ENCODE data around the gene BAIAP2. TPM values are rescaled to one million over a fixed set of nuclear protein-coding genes. Genes with fewer than 3 reads are reported as not detected.
A peak's percentile ranks its signal among the peaks of the same experiment; 100 is the strongest.

The BAIAP2 gene
- total and polyA plus RNA-seq, 2 donors (not counting 3 experiments of a cell fraction or from before 2014, with no cell fraction given) = 12.3 to 18.6 TPM

DNA sequence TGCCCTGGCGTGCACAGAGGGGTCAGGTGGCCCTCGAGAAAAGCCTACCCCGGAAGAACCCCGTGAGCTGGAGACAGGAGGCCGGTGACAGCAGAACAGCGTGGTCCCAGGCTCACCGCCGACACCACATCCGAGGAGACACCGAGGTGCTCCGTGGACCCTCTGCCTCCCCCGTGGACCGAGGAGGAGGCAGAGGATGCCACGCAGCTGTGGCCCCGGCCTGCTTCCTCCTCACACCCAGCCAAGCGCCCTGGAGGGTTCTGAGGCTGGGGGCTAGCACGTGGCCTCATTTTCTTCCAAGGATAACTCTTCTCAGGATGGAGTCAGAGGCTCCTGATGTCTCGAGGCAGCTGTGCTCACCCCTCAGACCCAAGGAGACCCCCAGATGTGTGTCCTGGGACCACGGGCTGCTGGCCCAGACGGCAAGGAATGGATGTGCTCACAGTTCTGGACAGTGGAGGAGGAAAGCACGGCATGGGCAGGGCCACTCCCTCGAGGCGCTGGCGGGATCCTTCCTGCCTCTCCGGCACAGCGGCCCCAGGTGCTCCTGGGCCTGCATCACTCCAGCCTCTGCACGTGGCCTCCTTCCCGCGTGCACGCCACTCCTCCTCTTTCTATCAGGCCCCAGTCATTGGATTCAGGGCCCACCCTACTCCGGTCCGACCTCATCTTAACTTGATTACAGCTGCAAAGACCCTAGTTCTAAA is 125.9 kb downstream of the BAIAP2 start:
- BruUV-seq (replicated peaks) = no TSS peak
- Histone ChIP-seq H3K4me1 (ENCODE audit: control insufficient read depth, extremely low read depth, insufficient read depth, low read length) (peaks cover 4% of the 10 kb centered on the region), H3K4me2 (ENCODE audit: insufficient read depth, low read length) (no peak overlapping the region), H3K79me2 (ENCODE audit: control insufficient read depth, insufficient read depth, low read length) (no peaks in the 10 kb centered on the region), H3K9ac (replicated peaks; ENCODE audit: extremely low read depth, insufficient read depth, low read length) (no peak overlapping the region), H3K9me1 (replicated peaks; ENCODE audit: control insufficient read depth, extremely low read depth, insufficient read depth, low read length) (no peaks in the 10 kb centered on the region), H2AFZ (ENCODE audit: low read depth, low read length) (peak overlapping the region; percentile 60), H3K27me3 (ENCODE audit: control insufficient read depth in 2 of 2, insufficient read depth in 2 of 2, low read length in 2 of 2) (peaks cover 0 to 6% of the 10 kb centered on the region in 2 experiments), H4K20me1 (replicated peaks; ENCODE audit: control insufficient read depth, extremely low read depth, insufficient read depth, low read length) (no peaks in the 10 kb centered on the region), H3K36me3 (ENCODE audit: control insufficient read depth in 2 of 2, extremely low read depth in 1 of 2, insufficient read depth in 2 of 2, low read length in 2 of 2) (no peaks in the 10 kb centered on the region), H3K27ac (ENCODE audit: insufficient read depth, low read depth, low read length) (no peak overlapping the region), H3K9me3 (replicated peaks; ENCODE audit: control insufficient read depth, insufficient read depth, low read length) (no peaks in the 10 kb centered on the region), H3K4me3 (replicated peaks in 1 of 3; ENCODE audit: insufficient read depth in 1 of 3, low read depth in 1 of 3, low read length in 3 of 3) (no peak overlapping the region)
- intact Hi-C loops (cut with micrococcal nuclease) = no loop called here
- POLR2A ChIA-PET = no interaction called here
- dilution Hi-C loops (cut with MboI; ENCODE audit: extremely low pct_ligation_motif_present, low sequenced_read_pairs) = no loop called here
- TF ChIP-seq FOS (IDR thresholded peaks at IDR 0.05; ENCODE audit: borderline replicate concordance, insufficient read depth, low read length) (no peak), MYC (IDR thresholded peaks at IDR 0.05; ENCODE audit: low read depth, low read length) (no peak), EZH2 (IDR thresholded peaks at IDR 0.05; ENCODE audit: borderline replicate concordance, low read depth, low read length, severe bottlenecking) (no peak), POLR2AphosphoS5 (IDR thresholded peaks at IDR 0.05; ENCODE audit: insufficient read depth, low read depth, low read length) (no peak), POLR2A (IDR thresholded peaks at IDR 0.05; ENCODE audit: low read depth, low read length) (no peak), GATA2 (IDR thresholded peaks at IDR 0.05; ENCODE audit: insufficient read depth, insufficient read length, low read depth, low read length) (no peak), CTCF (IDR thresholded peaks at IDR 0.05; ENCODE audit: extremely low read depth in 1 of 2, insufficient read depth in 1 of 2, low read depth in 1 of 2, low read length in 2 of 2) (no peak), JUN (IDR thresholded peaks at IDR 0.05; ENCODE audit: borderline replicate concordance, insufficient read depth, insufficient read length, low read depth) (no peak)
- TF ChIP-seq, protein P1, sequence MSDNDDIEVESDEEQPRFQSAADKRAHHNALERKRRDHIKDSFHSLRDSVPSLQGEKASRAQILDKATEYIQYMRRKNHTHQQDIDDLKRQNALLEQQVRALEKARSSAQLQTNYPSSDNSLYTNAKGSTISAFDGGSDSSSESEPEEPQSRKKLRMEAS (IDR thresholded peaks at IDR 0.05; ENCODE audit: insufficient read depth, insufficient read length) = no peak
- DNase-seq (ENCODE audit: low read depth, low spot score) = no peak
- no peak for FAIRE-seq
- CTCF ChIA-PET = no interaction called here

Data from endothelial cell of umbilical vein (primary cell).